ENCODE data around the gene SLAIN1.

SLAIN1 gene

DNA sequence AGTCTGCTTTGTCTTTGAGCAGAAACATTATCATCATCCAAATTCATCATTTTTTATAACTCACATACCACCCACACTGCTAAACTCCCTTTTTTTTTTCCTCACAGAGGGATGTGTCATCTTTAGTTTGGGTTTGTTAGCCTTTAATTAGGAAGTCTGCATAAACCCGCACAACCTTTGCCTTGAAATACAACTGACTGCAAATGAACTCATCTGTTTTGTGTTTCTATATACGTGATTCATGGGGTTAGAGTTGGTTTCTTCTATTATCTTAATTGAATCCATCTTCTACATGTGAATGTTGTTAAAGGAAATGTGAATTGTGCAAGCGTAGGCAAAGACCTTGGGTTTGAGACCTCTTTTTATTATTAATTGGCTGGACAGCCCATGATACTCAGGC, 102.7 kb downstream of the SLAIN1 start:
- TF ChIP-seq ZFP69B (tag by site-specific recombination; IDR thresholded peaks at IDR 0.05), result no peak
- no peak for TF ChIP-seq ZNF16 (tag by site-specific recombination; IDR thresholded peaks at IDR 0.05; ENCODE audit: low read depth)
- TF ChIP-seq ZNF473 (tag by site-specific recombination; IDR thresholded peaks at IDR 0.05), result no peak
- TF ChIP-seq, protein P1, sequence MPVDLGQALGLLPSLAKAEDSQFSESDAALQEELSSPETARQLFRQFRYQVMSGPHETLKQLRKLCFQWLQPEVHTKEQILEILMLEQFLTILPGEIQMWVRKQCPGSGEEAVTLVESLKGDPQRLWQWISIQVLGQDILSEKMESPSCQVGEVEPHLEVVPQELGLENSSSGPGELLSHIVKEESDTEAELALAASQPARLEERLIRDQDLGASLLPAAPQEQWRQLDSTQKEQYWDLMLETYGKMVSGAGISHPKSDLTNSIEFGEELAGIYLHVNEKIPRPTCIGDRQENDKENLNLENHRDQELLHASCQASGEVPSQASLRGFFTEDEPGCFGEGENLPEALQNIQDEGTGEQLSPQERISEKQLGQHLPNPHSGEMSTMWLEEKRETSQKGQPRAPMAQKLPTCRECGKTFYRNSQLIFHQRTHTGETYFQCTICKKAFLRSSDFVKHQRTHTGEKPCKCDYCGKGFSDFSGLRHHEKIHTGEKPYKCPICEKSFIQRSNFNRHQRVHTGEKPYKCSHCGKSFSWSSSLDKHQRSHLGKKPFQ (tag by site-specific recombination; IDR thresholded peaks at IDR 0.05), result no peak
- Histone ChIP-seq H3K4me3 (ENCODE audit: low read depth, low read length) (no peak overlapping the region), H3K27ac (ENCODE audit: extremely low read depth, low read depth, low read length) (no peak overlapping the region), H3K9me3 (ENCODE audit: control insufficient read depth, insufficient read depth, low read depth, low read length) (no peaks in the 10 kb centered on the region), H3K4me1 (ENCODE audit: control insufficient read depth, insufficient read depth, low read length) (no peaks in the 10 kb centered on the region), H3K36me3 (ENCODE audit: control insufficient read depth in 2 of 2, insufficient read depth in 1 of 2, low read length in 2 of 2) (no peaks in the 10 kb centered on the region)
- ChIA-PET POLR2A (no interaction called here), CTCF (no interaction called here)

DNA sequence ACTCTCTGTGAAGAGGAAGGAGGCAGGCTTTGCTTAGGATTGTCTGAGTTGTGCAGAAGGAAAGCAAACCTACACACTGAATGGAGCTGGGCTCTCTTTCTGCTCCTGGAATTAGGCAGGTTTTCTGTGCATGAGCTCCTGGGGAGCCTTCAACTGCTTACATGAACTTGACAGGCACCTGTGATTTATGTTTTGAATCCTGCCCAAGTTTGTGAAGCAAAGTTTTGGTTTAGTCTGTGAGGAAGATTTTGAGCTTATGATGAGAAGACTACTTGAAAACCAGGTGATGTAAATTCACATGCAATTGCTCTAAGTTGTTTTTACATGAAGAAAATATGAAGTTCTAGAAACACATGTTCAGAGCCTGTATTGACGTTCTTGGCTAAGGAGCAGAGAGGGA, 109.0 kb downstream of the SLAIN1 start:
- no peaks in the 10 kb centered on the region for H3K36me3 ChIP-seq (ENCODE audit: control insufficient read depth in 2 of 2, insufficient read depth in 1 of 2, low read length in 2 of 2)
- no peaks in the 10 kb centered on the region for H3K9me3 ChIP-seq (ENCODE audit: control insufficient read depth, insufficient read depth, low read depth, low read length)
- H3K27ac ChIP-seq (ENCODE audit: extremely low read depth, low read depth, low read length), result no peak overlapping the region
- H3K4me1 ChIP-seq (ENCODE audit: control insufficient read depth, insufficient read depth, low read length), result no peaks in the 10 kb centered on the region
- CTCF ChIA-PET, result interaction anchor here (0.6 to 1.4 kb wide), 2 partner anchors 26 to 314 kb away, joined by 3 read pairs; no protein-coding TSS in a partner anchor
- TF ChIP-seq ZBTB48 (tag by site-specific recombination; IDR thresholded peaks at IDR 0.05), result no peak
- TF ChIP-seq SCRT2 (tag by site-specific recombination; IDR thresholded peaks at IDR 0.05), result no peak
- no peak for TF ChIP-seq ZNF114 (tag by site-specific recombination; IDR thresholded peaks at IDR 0.05)
- TF ChIP-seq ZNF311 (tag by site-specific recombination; IDR thresholded peaks at IDR 0.05; ENCODE audit: borderline replicate concordance), result no peak
- TF ChIP-seq, protein P2, sequence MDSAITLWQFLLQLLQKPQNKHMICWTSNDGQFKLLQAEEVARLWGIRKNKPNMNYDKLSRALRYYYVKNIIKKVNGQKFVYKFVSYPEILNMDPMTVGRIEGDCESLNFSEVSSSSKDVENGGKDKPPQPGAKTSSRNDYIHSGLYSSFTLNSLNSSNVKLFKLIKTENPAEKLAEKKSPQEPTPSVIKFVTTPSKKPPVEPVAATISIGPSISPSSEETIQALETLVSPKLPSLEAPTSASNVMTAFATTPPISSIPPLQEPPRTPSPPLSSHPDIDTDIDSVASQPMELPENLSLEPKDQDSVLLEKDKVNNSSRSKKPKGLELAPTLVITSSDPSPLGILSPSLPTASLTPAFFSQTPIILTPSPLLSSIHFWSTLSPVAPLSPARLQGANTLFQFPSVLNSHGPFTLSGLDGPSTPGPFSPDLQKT (IDR thresholded peaks at IDR 0.05; ENCODE audit: borderline replicate concordance, low read depth, low read length), result no peak
- no peak for TF ChIP-seq ZXDB (tag by site-specific recombination; IDR thresholded peaks at IDR 0.05)
- no peak for TF ChIP-seq ZNF561 (tag by site-specific recombination; IDR thresholded peaks at IDR 0.05; ENCODE audit: borderline replicate concordance)
- TF ChIP-seq, protein P3, sequence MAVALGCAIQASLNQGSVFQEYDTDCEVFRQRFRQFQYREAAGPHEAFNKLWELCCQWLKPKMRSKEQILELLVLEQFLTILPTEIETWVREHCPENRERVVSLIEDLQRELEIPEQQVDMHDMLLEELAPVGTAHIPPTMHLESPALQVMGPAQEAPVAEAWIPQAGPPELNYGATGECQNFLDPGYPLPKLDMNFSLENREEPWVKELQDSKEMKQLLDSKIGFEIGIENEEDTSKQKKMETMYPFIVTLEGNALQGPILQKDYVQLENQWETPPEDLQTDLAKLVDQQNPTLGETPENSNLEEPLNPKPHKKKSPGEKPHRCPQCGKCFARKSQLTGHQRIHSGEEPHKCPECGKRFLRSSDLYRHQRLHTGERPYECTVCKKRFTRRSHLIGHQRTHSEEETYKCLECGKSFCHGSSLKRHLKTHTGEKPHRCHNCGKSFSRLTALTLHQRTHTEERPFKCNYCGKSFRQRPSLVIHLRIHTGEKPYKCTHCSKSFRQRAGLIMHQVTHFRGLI (tag by site-specific recombination; IDR thresholded peaks at IDR 0.05), result no peak
- no peak overlapping the region for H3K4me3 ChIP-seq (ENCODE audit: low read depth, low read length)
- POLR2A ChIA-PET, result no interaction called here

- Histone ChIP-seq H3K9me3 (ENCODE audit: control insufficient read depth, insufficient read depth, low read depth, low read length) (no peaks in the 10 kb centered on the region), H3K36me3 (ENCODE audit: control insufficient read depth in 2 of 2, insufficient read depth in 1 of 2, low read length in 2 of 2) (no peaks in the 10 kb centered on the region), H3K27ac (ENCODE audit: extremely low read depth, low read depth, low read length) (no peak overlapping the region), H3K4me1 (ENCODE audit: control insufficient read depth, insufficient read depth, low read length) (no peaks in the 10 kb centered on the region), H3K4me3 (ENCODE audit: low read depth, low read length) (no peak overlapping the region)
- no peak for TF ChIP-seq ZNF670 (tag by site-specific recombination; IDR thresholded peaks at IDR 0.05; ENCODE audit: low read depth)
- ChIA-PET CTCF (interaction anchor here (0.6 to 1.4 kb wide), 6 partner anchors 12 to 1315 kb away, joined by 3 to 5 read pairs (median 4); no protein-coding TSS in a partner anchor), POLR2A (no interaction called here)
Measured at GRCh38 chr13:77807431-77808135, 110.1 kb downstream of the SLAIN1 start.

DNA sequence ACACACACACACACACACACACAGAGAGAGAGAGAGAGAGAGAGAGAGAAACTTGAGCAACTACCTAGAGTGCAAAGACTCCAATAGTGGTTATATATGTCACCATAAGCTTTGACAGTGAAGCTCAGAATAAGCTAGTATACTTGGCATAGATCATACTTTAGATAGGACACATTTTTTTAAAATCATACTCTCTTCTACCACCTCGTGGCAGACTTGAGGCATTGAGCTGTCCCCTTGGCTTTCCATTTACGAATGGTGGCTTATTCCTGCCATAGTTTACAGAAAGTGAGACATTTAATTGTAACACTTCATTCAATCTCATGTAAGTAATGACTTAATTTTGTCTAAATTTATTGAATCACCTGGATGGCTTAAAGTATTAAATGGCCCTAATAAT, 112.9 kb downstream of the SLAIN1 start:
- ChIA-PET POLR2A (no interaction called here), CTCF (interaction anchor here (0.7 to 1.9 kb wide), 13 partner anchors 11 to 414 kb away, joined by 3 to 8 read pairs (median 4); no protein-coding TSS in a partner anchor)
- no peak overlapping the region for H3K4me3 ChIP-seq (ENCODE audit: low read depth, low read length)
- H3K36me3 ChIP-seq (ENCODE audit: control insufficient read depth in 2 of 2, insufficient read depth in 1 of 2, low read length in 2 of 2), result no peaks in the 10 kb centered on the region
- no peaks in the 10 kb centered on the region for H3K4me1 ChIP-seq (ENCODE audit: control insufficient read depth, insufficient read depth, low read length)
- H3K9me3 ChIP-seq (ENCODE audit: control insufficient read depth, insufficient read depth, low read depth, low read length), result no peaks in the 10 kb centered on the region
- no peak overlapping the region for H3K27ac ChIP-seq (ENCODE audit: extremely low read depth, low read depth, low read length)
- TF ChIP-seq, protein P4, sequence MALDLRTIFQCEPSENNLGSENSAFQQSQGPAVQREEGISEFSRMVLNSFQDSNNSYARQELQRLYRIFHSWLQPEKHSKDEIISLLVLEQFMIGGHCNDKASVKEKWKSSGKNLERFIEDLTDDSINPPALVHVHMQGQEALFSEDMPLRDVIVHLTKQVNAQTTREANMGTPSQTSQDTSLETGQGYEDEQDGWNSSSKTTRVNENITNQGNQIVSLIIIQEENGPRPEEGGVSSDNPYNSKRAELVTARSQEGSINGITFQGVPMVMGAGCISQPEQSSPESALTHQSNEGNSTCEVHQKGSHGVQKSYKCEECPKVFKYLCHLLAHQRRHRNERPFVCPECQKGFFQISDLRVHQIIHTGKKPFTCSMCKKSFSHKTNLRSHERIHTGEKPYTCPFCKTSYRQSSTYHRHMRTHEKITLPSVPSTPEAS (tag by site-specific recombination; IDR thresholded peaks at IDR 0.05), result 0 out of 2 replicates have a peak, but pooled peaks have one; percentile 29
- TF ChIP-seq ZNF514 (tag by site-specific recombination; IDR thresholded peaks at IDR 0.05), result no peak
- TF ChIP-seq ZNF138 (tag by site-specific recombination; IDR thresholded peaks at IDR 0.05; ENCODE audit: borderline replicate concordance), result no peak
- peak; percentile 32 for TF ChIP-seq ZNF654 (tag by site-specific recombination; IDR thresholded peaks at IDR 0.05; ENCODE audit: low read depth)

Measured in HEK293 (cell line).